ENCODE measurements around the gene NKD1. TPM values are rescaled to one million over a fixed set of nuclear protein-coding genes. Genes with fewer than 3 reads are reported as not detected.

Gene NKD1
- total RNA-seq, 1 donor from 2014 or later = 32.0 TPM

- DNase-seq (ENCODE audit: low spot score) = no peak
Measured at GRCh38 chr16:50694206-50694605, 146.0 kb downstream of the NKD1 start.

GRCh38 chr16:50695017-50696000 is 147.1 kb downstream of the NKD1 start:
- DNase-seq (ENCODE audit: low spot score) = no peak

- no peak for DNase-seq (ENCODE audit: low spot score)
Measured at GRCh38 chr16:50696126-50696525, 147.9 kb downstream of the NKD1 start.

GRCh38 chr16:50696575-50697420 is 148.6 kb downstream of the NKD1 start:
- peak; percentile 90 for DNase-seq (ENCODE audit: low spot score)

GRCh38 chr16:50697421-50697715 is 149.2 kb downstream of the NKD1 start:
- no peak for DNase-seq (ENCODE audit: low spot score)

- DNase-seq (ENCODE audit: low spot score) = no peak
Measured at GRCh38 chr16:50697881-50698767, 149.9 kb downstream of the NKD1 start.

Other genes starting within 250 kb of the NKD1 start
- 59.1 TPM for gene BRD7, start 179.4 kb upstream of the NKD1 start, total RNA-seq
- 4.2 TPM for gene SNX20, start 132.9 kb downstream of the NKD1 start, total RNA-seq
- 1.5 TPM for gene NOD2, start 145.2 kb downstream of the NKD1 start, total RNA-seq
- gene CYLD, start 193.7 kb downstream of the NKD1 start, total RNA-seq = 38.5 TPM